Ishikawa (cell line): ENCODE data around the gene LEMD1.

Experiments
- CEBPB ChIP-seq: IDR thresholded peaks from 2 replicates; pipeline ENCODE4 v1.6.1; 2012
- CREB1 ChIP-seq: IDR thresholded peaks from 2 replicates; pipeline ENCODE4 v1.6.1; 2012; ENCODE audit warnings: low read depth
- EGR1 ChIP-seq: IDR thresholded peaks from 2 replicates; pipeline ENCODE4 v1.6.1; 2012
- EP300 ChIP-seq: IDR thresholded peaks from 2 replicates; pipeline ENCODE4 v1.6.1; 2012; ENCODE audit warnings: borderline replicate concordance
- MAX ChIP-seq: IDR thresholded peaks from 2 replicates; pipeline ENCODE4 v1.6.1; 2012
- NFIC ChIP-seq: IDR thresholded peaks from 2 replicates; pipeline ENCODE4 v1.6.1; 2012
- TAF1 ChIP-seq: IDR thresholded peaks from 2 replicates; pipeline ENCODE4 v1.6.1; 2012; ENCODE audit warnings: low read depth, mild to moderate bottlenecking
- TCF12 ChIP-seq: IDR thresholded peaks from 2 replicates; pipeline ENCODE4 v1.6.1; 2012; ENCODE audit warnings: low read depth
- USF1 ChIP-seq: IDR thresholded peaks from 2 replicates; pipeline ENCODE4 v1.6.1; 2012
- ZBTB7A ChIP-seq: IDR thresholded peaks from 2 replicates; pipeline ENCODE4 v1.6.1; 2012; ENCODE audit warnings: low read depth

- TF ChIP-seq TCF12, result peak; percentile 44; the same call in 1 of the 2 replicates
- TF ChIP-seq CEBPB, result no peak
- no peak for TF ChIP-seq TAF1
- no peak for TF ChIP-seq CREB1
- peak; percentile 36; the same call in 1 of the 2 replicates for TF ChIP-seq ZBTB7A
- peak; percentile 23; the same call in 1 of the 2 replicates for TF ChIP-seq MAX
- no peak; the same call in 1 of the 2 replicates for TF ChIP-seq EP300
- peak; percentile 90 for TF ChIP-seq NFIC
- TF ChIP-seq USF1, result no peak
- no peak for TF ChIP-seq EGR1
Observed at GRCh38 chr1:205438213-205439158, 16.6 kb upstream of the LEMD1 start.
